Activated effector memory CD4-positive, alpha-beta T cell treated with Interleukin-2 at 50 U/mL for 16 hours (primary cell): Measurements from ENCODE around the gene THEMIS2.
A peak's percentile ranks its signal among the peaks of the same experiment; 100 is the strongest.
"Not testable (repeated sequence)": the region's sequence is repeated elsewhere in the genome, so short reads cannot be mapped to it uniquely, and the experiment has no call there.

Source experiments
- DNase-seq: peaks from one replicate; pipeline ENCODE4 v3.0.0-alpha.2; 2020

THEMIS2 gene

DNA sequence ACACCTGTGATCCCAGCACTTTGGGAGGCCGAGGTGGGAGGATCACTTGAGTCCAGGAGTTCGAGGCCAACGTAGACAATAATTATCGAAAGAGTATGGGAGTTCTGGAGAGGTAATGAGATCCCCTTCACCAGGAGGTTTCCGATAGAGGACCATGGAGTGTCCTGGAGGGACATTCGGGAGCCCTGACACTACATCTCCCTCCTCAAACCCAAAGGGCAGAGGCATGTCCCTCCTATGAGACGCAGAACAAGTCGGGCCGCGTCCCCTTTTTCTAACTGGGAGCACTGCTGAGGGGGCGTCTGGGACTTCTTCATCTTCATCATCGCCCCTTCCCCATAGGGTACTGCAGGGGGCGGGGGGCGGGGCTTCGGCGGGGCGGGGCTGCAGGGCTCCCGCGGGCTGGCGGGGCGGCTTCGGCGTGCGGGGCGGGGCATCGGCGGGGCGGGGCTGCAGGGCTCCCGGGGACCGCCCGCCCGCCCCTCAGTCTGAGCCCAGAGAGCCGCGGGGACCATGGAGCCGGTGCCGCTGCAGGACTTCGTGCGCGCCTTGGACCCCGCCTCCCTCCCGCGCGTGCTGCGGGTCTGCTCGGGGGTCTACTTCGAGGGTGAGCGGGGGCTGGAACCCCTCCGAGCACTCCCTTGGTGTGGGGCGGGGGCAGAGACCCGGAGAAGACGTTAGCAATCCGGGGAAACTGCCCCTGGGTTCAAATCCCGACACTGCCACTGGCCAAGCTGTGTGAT lies at the start of gene THEMIS2:
THEMIS2 (plus strand) TSS at position 486 of the 743 bp plus-strand sequence; CDS start at position 514, 28 bp downstream.
- peak; percentile 73 for DNase-seq

- DNase-seq, result no peak
Measured at GRCh38 chr1:27823784-27824183, 48.6 kb upstream of the THEMIS2 start.

DNA sequence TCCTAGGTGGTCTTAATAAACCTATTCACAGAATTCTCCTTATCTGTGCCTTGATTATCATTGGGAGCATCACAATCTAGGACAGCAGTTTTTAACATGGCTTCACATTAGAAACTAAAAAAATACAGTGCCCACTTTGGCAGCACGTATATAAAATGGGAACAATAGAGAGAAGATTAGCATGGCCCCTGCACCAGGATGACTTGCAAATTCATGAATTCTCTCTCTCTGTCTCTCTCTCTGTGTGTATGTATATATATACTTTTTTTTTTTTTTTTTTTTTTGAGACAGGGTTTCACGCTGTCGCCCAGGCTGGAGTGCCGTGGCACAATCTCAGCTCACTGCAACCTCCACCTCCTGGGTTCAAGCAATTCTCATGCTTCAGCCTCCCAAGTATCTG lies 47.9 kb upstream of the THEMIS2 start:
- no peak for DNase-seq

- DNase-seq, result not testable (repeated sequence)
Measured at GRCh38 chr1:27829339-27829960, 42.9 kb upstream of the THEMIS2 start.

DNA sequence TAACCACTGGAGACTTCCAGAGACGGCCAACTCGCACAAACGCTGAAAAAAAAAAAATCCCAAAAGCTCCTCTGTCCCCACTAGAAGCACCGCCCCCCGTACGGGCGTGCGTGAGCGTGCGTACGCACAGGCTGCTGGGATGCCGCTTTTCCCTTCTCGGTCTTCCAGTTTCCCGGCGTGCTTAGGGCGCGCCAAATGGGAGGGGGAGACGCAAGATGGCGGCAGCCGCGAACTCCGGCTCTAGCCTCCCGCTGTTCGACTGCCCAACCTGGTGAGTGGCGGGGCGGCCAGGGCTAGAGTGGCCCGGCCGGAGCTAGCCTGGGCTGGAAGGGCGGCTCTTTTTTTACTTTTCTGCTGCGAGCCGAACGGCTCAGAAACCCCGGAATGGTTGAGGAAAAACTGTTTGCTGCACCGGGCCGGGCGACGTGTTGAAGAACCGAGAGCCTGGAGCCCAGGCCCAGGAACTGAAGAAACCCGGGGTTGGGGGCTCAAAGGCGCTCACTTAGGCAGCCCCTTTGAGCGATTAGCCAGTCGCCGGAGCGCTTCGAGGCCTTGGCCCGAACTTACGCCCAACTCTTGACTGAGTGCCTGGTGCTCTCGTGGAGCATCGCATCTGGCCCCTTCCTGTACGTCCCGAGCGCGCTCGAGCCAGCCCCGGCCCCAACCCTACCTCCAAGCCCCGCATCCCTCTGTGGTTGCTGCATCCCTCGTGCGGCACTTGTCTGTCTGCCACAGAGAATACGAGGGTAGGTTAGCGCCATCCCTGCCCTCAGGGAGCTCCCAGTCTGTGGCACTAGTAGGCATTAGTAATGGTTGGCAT lies 41.5 kb upstream of the THEMIS2 start, which contains the start of gene PPP1R8:
PPP1R8 (plus strand) TSS at position 162 of the 820 bp plus-strand sequence; CDS start at position 216, 54 bp downstream.
- DNase-seq, result peak; percentile 83

GRCh38 chr1:27831568-27832410 lies 40.6 kb upstream of the THEMIS2 start:
- no peak for DNase-seq

GRCh38 chr1:27832762-27833161 lies 39.6 kb upstream of the THEMIS2 start:
- no peak for DNase-seq

DNA sequence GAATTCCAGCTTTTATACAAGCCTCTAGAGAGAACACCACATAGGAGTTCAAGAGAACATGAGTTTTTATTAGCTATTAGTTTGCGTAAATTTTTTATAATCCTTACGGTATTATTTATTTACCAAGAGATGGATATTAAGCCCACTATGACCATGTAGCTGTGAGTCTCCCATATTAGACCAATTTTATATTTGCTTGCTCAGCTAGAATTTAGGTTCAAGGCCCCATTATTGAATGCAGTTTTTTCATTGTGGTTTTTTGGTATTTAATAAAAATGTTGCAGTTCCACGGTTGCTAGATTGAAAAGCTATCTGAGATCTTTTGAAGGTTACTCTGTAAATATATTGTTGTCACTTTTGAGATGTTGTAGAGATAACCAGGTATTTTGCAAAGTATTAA lies 38.9 kb upstream of the THEMIS2 start:
- no peak for DNase-seq

DNA sequence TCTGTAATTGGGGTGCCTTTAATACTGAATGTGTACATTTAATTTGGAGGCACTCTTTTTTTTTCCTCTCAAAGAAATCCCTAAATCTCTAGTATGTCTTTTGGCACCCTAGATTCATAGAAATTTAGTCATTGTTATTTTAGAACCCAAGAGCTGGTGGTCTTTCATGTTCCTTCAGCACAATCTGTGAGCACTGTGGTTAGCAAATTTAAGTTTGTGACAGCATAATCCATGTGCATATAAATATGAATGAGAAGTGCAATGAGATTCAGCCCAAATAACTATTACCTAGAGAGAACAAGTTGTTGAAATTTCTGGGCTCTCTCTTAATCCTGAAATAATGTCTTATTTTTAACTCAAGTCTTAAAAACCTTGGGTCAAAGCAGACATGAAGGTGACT lies 37.3 kb upstream of the THEMIS2 start:
- no peak for DNase-seq

DNA sequence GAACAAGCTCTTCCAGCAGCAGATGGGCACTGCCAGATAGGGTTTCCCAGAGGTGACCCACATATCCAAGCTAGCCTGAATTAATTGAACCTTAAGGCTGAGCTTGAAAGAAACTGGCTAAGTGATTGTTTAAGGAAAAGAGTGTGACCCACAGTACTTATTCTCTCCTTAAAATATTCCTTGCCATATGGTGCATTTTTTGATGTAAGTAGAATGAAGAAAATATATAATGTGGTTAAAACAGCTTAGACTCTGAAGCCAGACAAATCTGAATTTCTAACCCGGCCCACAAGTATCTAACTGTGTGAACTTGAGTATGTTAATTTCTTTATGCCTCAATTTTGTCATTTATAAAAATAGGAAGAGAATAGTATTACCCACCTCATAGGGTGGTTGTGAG lies 36.8 kb upstream of the THEMIS2 start:
- no peak for DNase-seq

GRCh38 chr1:27849951-27850350 lies 22.4 kb upstream of the THEMIS2 start:
- DNase-seq, result no peak

GRCh38 chr1:27855085-27855484 lies 17.3 kb upstream of the THEMIS2 start:
- DNase-seq, result no peak

DNA sequence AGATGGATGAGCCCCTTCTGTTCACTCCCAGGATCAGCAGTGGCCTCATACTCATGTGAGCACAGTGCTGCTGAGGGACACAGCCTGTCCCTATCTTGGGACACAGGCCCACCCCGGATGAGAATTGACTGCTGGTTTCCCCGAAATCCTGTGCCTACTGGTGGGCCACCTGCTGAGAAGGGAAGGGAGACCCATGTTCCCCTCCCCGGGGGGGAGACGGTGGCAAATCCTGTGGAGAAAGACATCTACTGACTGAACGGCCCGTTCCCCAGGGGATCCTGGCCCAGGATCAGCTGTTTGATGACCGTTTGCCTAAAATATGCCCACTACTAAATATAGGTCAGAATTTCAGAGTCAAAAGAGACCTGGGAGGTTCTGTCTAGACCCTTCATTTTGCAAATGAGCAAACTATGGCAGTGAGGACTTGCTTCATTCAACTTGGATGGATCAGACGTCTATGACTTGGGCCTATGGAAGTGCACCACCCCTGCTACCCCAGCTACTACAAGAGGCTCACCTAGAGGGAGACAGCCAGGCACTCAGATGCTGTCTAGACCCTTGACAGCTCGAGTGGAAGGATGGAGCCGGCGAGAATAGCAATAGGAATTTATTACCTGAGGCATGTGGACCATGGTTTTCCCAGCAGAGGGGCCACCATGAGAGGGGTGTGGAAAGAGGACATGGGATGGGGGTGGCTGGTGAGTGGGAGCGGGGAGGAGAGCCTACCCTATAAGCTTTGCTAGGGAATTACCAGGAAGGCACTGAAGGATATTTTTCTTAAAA lies 15.6 kb upstream of the THEMIS2 start:
- DNase-seq, result no peak

- DNase-seq, result not testable (repeated sequence)
Measured at GRCh38 chr1:27857552-27857951, 14.8 kb upstream of the THEMIS2 start.

DNA sequence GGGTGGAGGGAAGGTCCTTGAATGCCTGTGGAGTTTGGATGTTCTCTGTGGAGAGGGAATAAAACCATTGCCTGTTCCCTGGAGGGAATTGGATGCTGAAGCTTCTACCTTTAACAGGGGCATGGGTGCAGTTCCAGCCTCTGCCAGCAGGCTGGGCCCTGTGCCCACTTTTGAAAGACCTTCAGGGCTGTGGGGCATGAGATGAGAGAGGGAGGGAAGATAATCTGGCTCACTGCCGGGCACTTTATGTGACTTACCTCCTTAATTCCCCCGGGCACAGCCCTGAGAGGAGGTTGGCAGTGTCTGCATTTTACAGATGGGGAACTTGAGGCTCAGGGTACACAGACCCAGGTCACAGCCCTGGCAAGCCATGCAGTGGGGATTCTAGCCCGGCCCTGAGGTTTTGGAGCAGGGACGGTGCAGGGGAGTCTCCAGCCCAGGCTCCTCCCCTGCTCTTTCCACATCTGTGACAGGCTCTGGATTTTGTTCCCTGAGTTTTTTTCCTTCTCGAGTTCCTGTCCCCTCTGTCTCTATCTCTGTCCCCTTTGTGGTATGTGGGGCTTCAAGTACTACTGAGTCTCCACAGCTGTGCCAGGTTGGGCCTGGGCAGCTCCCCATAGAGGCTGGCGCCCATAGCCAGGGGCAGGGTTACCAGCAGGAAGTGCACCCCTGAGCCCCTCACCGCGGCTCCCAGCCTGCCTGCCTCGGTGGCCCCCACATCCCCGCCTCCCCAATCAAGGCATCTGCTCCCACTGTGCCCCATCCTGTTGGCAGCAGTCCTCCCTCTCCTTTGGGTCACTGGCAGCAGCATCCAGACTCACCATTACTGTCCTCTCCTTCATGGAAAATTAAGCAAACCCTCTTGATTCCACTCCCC lies 14.0 kb upstream of the THEMIS2 start:
- DNase-seq, result peak; percentile 75

- DNase-seq, result no peak
Measured at GRCh38 chr1:27858949-27859576, 13.3 kb upstream of the THEMIS2 start.

DNA sequence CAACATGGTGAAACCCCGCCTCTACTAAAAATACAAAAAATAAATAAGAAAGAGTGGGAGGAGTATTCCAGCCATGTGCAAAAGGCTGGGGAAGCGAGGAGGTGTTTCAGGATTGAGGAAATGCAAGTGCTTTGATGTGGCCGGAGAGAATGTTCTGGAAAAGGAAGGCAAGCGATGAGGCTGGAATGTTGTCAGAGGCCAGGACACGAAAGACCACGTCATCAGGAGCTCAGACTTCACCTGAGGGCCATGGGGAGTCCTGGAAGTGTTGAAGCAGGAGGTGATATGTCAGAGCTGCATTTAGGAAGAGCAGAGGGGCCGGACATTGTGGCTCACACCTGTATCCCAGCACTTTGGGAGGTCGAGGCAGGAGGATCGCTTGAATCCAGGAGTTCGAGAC lies 10.9 kb upstream of the THEMIS2 start:
- no peak for DNase-seq

GRCh38 chr1:27862004-27862403 lies 10.3 kb upstream of the THEMIS2 start:
- DNase-seq, result no peak

DNA sequence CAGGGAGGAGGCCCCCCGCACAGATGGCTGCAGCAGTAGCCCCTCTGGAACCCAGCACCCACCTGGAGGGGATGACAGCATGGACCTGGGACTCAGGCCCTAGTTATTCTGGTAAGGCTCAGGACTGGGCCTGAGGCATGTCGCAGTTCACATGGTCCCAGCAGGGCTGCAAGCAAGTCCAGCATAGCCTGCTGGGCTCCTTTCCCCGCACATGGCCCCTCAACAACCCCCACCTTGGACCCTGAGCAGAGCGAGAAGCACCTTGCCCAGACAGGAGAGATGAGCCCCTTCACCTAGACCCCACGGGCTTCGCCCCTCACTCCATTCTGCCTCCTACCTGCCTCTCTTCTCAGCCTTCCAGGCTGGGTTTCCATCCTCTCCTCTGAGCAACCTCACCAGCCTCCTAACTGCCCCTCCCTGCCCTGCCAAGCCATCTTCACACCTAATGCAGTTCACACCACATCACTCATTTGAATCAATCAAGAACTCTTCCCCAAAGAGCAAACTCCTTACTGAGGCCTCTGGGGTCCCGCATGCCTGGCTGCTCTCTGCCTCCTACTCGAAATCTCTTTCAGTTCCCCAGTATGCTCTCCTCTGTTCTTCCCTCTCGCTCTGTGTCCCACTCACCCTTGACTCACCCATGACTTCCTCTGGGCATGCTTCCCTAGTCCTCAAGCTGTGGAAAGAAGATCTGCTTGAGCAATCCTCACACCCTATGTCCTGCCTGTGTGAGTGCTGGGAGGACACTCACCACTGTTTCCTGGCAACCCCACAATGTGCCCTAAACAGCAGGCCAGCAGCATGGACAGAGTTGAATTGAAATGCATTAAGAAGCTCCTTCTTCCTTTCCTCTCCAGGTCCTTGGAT lies 9.4 kb upstream of the THEMIS2 start:
- DNase-seq, result no peak
